Brain pericyte (primary cell): ENCODE results near the gene KLHL36.
A peak's percentile ranks its signal among the peaks of the same experiment; 100 is the strongest.
"Not testable (repeated sequence)": the region's sequence is repeated elsewhere in the genome, so short reads cannot be mapped to it uniquely, and the experiment has no call there.

ENCODE experiments used
- DNase-seq: peaks from one replicate; pipeline ENCODE4 v3.0.0-alpha.2; 2012; ENCODE audit warnings: low read depth, low spot score

The KLHL36 gene

GRCh38 chr16:84614968-84615813, 33.1 kb upstream of the KLHL36 start:
- DNase-seq: no peak

GRCh38 chr16:84616515-84616914, 31.8 kb upstream of the KLHL36 start:
- no peak for DNase-seq

- DNase-seq: no peak
Observed at GRCh38 chr16:84617041-84617790, 31.1 kb upstream of the KLHL36 start.

GRCh38 chr16:84617791-84618580, 30.3 kb upstream of the KLHL36 start, which contains the start of gene COTL1:
COTL1 (minus strand) TSS chr16:84618078; CDS start chr16:84617914, 164 bp downstream.
- peak; percentile 77 for DNase-seq

- peak; percentile 46 for DNase-seq
Observed at GRCh38 chr16:84618581-84619460, 29.5 kb upstream of the KLHL36 start.

GRCh38 chr16:84620913-84621312, 27.4 kb upstream of the KLHL36 start:
- not testable (repeated sequence) for DNase-seq

GRCh38 chr16:84625556-84625955, 22.8 kb upstream of the KLHL36 start:
- DNase-seq: no peak

GRCh38 chr16:84628226-84628731, 20.0 kb upstream of the KLHL36 start:
- DNase-seq: no peak

GRCh38 chr16:84629580-84629979, 18.7 kb upstream of the KLHL36 start:
- no peak for DNase-seq

- no peak for DNase-seq
Observed at GRCh38 chr16:84630009-84630408, 18.3 kb upstream of the KLHL36 start.

- DNase-seq: no peak
Observed at GRCh38 chr16:84630446-84631152, 17.7 kb upstream of the KLHL36 start.

- DNase-seq: no peak
Observed at GRCh38 chr16:84631153-84631466, 17.2 kb upstream of the KLHL36 start.

- no peak for DNase-seq
Observed at GRCh38 chr16:84631886-84632285, 16.4 kb upstream of the KLHL36 start.

GRCh38 chr16:84632862-84633261, 15.4 kb upstream of the KLHL36 start:
- DNase-seq: not testable (repeated sequence)

- DNase-seq: peak; percentile 55
Observed at GRCh38 chr16:84633622-84634021, 14.7 kb upstream of the KLHL36 start.

- DNase-seq: no peak
Observed at GRCh38 chr16:84635702-84636101, 12.6 kb upstream of the KLHL36 start.

- no peak for DNase-seq
Observed at GRCh38 chr16:84637709-84638108, 10.6 kb upstream of the KLHL36 start.

GRCh38 chr16:84638231-84638806, 10.0 kb upstream of the KLHL36 start:
- no peak for DNase-seq

GRCh38 chr16:84640145-84640544, 8.2 kb upstream of the KLHL36 start:
- no peak for DNase-seq
